DND-41 (cell line): ENCODE data around the gene UFM1.

Source experiments
- EZH2 ChIP-seq: IDR thresholded peaks from 3 replicates; pipeline ENCODE4 v1.6.1; 2012; ENCODE audit warnings: borderline replicate concordance, low read depth, mild to moderate bottlenecking, moderate library complexity, low read length, inconsistent platforms; ENCODE audit not compliant: severe bottlenecking
- TF ChIP-seq, protein P1 (sequence below): IDR thresholded peaks from 2 replicates; pipeline ENCODE4 v1.5.1; 2012; ENCODE audit warnings: borderline replicate concordance, low read length, moderate library complexity, mild to moderate bottlenecking; ENCODE audit not compliant: poor library complexity, severe bottlenecking; ENCODE audit errors: extremely low read depth

DNA sequence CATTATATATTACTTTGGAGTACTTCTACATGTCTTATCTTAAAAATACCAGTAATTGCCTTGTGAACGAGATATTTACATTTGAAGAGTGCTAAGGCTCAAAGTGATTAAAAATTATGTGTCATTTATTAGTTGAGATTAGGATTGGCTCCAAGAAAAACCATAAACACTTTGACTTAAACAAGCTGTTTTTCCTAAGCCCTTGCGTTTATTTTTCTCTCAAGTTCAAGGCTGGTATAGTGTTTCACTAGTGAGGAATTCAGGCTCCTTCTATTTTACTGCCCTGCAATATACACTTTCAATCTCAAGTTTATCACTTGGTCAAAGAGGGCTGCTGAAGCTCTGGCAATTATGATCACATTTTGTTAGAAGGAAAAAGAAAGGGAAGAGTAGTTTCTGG lies 49.9 kb downstream of the UFM1 start:
- TF ChIP-seq, protein P1, sequence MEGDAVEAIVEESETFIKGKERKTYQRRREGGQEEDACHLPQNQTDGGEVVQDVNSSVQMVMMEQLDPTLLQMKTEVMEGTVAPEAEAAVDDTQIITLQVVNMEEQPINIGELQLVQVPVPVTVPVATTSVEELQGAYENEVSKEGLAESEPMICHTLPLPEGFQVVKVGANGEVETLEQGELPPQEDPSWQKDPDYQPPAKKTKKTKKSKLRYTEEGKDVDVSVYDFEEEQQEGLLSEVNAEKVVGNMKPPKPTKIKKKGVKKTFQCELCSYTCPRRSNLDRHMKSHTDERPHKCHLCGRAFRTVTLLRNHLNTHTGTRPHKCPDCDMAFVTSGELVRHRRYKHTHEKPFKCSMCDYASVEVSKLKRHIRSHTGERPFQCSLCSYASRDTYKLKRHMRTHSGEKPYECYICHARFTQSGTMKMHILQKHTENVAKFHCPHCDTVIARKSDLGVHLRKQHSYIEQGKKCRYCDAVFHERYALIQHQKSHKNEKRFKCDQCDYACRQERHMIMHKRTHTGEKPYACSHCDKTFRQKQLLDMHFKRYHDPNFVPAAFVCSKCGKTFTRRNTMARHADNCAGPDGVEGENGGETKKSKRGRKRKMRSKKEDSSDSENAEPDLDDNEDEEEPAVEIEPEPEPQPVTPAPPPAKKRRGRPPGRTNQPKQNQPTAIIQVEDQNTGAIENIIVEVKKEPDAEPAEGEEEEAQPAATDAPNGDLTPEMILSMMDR, result no peak
- TF ChIP-seq EZH2, result no peak
